T47D (cell line): ENCODE results near the gene GSE1.

Source experiments
- DNase-seq, 2 experiments: peaks; one replicate each; pipeline versions ENCODE4 v3.0.0 to v3.0.0-alpha.2; 2011 to 2012; ENCODE audit warnings: low read depth in 1 of 2, low spot score in 1 of 2
- JUND ChIP-seq: IDR thresholded peaks from 2 replicates; pipeline ENCODE4 v1.6.1; 2012; ENCODE audit warnings: low read depth
- in situ Hi-C: cut with HindIII; loops from 2 replicates; pipeline ENCODE4 v1.10.0; 2016; ENCODE audit warnings: low sequenced_read_pairs, low pct_unique_long_range_greater_than_20kb

Gene GSE1

DNA sequence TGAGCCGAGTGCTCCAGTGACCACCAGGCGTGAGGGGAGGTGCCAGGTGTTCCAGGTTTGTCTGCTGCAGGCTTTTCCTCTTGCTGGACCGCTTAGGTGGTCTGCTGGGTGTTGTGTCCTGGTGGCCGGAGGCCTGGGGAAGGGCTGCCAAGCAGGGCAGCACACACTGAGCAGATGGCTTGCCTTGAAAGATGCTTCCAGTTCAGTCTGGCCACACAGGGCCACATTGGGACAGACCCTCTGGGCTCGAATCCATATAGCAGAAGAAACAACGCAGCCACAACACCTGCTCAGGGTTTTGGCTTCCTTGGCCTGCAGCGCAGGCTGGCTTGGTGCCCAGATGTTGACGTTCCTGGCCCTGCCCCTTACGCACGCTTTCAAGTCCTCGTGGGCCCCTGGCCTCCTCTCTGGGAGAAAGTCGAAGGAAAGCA, 50.8 kb downstream of the GSE1 start:
- TF ChIP-seq JUND, result no peak
- in situ Hi-C loops, result no loop called here
- DNase-seq, result no peak

- in situ Hi-C loops, result no loop called here
- no peak for TF ChIP-seq JUND
- DNase-seq, result no peak
Measured at GRCh38 chr16:85664580-85665372, 51.7 kb downstream of the GSE1 start.

DNA sequence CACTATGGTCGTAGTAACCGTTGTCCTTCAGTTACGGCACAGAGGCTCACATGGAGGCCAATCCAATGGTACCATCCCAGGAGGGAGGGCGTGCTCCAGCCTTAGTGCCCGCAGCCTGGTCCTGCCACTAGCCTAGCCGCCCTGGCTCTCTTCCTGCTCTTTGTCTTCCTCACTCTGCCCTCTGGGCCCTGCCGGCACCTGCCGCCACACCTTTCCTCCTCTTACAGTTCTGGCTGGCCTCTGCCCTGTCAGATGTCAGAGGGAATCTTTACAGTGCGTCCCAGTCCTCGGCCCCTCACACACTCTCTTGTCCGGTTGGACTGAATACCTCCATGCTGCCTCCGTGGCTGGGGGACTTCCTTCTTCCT, 52.2 kb downstream of the GSE1 start:
- in situ Hi-C loops, result no loop called here
- no peak for TF ChIP-seq JUND
- DNase-seq, result no peak

- in situ Hi-C loops, result no loop called here
- no peak for DNase-seq
- TF ChIP-seq JUND, result no peak
Measured at GRCh38 chr16:85665929-85666328, 52.8 kb downstream of the GSE1 start.

- in situ Hi-C loops, result no loop called here
- no peak for DNase-seq
Measured at GRCh38 chr16:85667261-85667660, 54.1 kb downstream of the GSE1 start.

DNA sequence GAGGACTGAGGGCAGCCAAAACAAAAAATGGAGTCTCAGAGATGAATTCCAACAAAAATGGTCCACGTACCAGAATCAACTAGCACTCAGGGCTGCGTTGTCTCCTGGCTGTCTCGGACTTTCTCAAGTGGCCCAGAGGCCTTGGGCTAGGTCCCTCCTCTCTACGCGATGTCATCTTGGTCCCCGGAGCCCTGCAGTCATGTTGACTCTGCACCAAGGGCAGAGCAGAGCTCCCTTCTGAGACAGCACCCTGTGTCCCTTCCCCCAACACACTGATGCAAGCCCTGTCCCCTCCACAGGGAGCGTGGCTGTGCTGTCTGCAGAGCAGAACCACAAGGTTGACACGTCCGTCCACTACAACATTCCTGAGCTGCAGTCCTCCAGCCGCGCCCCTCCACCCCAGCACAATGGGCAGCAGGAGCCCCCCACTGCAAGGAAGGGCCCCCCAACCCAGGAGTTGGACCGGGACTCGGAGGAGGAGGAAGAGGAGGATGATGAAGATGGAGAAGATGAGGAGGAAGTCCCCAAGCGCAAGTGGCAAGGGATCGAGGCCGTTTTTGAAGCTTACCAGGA, 54.8 kb downstream of the GSE1 start:
- DNase-seq, result no peak
- in situ Hi-C loops, result no loop called here
- TF ChIP-seq JUND, result no peak

More at GRCh38 chr16:85667261-85667660, 54.1 kb downstream of the GSE1 start:
- TF ChIP-seq JUND, result no peak

DNA sequence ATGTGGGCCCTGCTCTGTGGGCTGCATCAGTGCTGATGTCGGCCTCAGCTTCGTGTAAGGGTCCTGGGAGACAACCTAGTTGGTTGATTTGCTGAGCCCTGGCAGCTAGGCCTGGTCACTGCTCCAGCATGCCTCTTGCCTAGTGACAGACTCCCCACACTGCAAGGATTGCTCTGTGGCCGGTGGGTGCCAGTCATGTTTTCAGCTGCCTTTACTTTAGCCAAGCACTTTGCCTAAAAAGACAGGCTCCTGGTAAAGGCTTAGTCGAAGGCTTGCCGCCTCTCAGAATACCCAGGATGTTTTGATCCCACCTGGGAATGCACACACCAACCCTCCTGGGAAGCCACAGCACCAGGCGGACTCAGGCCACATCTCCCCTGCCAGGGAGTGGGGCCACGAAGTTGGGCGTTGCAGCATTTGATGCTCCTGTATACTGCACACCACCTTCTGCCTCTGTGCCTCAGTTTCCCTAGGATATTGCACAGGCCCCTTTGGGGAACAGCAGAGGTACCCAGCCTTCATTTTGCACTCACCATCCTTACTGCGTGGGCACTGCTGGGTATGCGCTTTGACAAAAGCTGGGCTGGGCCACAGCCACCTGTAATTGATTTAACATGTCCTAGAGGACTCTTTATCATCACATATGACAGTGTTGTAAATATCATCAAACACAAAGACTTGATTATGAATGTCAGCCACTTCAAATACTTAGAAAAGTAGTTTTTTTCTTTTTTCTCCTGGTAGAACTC, 55.7 kb downstream of the GSE1 start:
- no peak for TF ChIP-seq JUND
- in situ Hi-C loops, result no loop called here
- DNase-seq, result no peak

- no peak for TF ChIP-seq JUND
- DNase-seq, result no peak
- in situ Hi-C loops, result no loop called here
Measured at GRCh38 chr16:85670840-85671239, 57.7 kb downstream of the GSE1 start.

GRCh38 chr16:85673529-85674417, 60.7 kb downstream of the GSE1 start:
- in situ Hi-C loops, result no loop called here
- DNase-seq, result peak in 1 of 2 experiments; percentile 67
- TF ChIP-seq JUND, result no peak

DNA sequence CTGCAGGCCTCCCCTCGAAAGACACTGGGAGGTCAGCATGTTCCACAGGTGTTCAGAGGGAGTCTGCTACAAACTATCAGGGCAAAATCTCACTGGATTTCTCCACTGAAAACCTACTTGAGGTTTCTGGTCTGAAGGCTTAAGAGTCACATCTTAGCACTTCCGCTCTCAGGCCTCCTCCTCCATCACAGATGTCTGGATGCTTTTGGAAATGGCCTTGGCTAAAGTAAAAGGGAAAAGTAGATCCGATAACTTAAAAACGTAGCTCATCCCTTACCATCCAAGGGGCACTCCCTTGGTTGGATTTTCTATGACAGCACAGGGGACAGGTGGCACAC, 61.3 kb downstream of the GSE1 start:
- TF ChIP-seq JUND, result no peak
- in situ Hi-C loops, result no loop called here
- no peak for DNase-seq

DNA sequence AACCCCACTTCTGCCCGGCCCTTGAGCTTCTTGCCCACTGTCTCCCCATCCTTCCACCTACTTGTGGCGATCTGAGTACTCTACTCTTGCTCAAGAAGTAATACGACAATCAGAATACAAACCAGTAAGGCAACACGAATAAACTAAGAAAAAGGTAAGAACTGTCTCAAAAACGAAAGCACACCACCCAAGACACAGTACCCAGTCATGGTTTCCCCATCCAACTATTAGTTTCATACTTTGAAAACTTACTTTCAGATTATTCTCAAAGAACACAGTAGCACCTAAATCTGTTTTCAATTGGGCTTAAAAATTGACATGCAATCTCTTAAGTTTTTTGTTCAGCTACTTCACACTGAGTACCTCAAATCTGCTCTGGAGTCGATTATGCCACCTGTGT, 61.7 kb downstream of the GSE1 start:
- no peak for TF ChIP-seq JUND
- in situ Hi-C loops, result no loop called here
- no peak for DNase-seq

DNA sequence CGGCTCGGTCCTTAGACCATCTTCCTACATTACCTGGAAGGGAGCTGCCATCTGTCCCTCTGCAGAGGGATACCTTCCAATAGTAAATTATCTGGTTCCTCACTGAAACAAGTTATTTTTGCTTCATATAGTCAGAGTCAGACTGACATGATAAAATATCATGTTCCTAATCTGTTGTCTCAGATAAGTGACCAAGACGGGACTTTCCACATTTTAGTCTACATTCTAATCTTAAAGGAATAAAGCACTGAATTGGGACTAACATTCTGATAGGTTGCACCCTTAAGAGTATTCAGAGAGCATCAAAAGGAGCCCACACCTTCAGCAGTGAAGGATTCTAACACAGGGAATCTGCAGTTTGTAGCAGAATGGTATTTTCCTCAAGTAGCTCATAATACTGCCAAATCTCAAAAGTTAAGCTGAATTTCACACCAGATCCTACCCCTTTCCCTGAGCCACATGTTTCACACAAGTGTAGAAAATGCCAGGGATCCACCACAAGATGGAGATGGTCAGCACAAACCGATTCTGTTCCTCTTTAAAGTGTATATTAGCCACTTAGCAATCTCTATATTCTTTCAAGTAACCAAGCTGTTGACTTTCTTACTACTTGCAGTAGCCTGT, 62.2 kb downstream of the GSE1 start:
- TF ChIP-seq JUND, result no peak
- peak; percentile 85 to 86 for DNase-seq

More for the DNA sequence above, 62.2 kb downstream of the GSE1 start:
- in situ Hi-C loops, result no loop called here
